Activated CD4-positive, alpha-beta T cell treated with anti-CD3 and anti-CD28 coated beads, Interleukin-2, Interleukin-4, amounts not matched to agents 100 ng/mL and 50 ng/mL, durations not matched to agents 16 hours and 8 hours (primary cell): ENCODE data around the gene CREBRF.
"Not testable (repeated sequence)": the region's sequence is repeated elsewhere in the genome, so short reads cannot be mapped to it uniquely, and the experiment has no call there.

Source experiments
- DNase-seq: peaks from one replicate; pipeline ENCODE4 v3.0.0-alpha.2; 2020; ENCODE audit warnings: low spot score

The CREBRF gene

GRCh38 chr5:173039188-173039587 lies 17.0 kb upstream of the CREBRF start:
- no peak for DNase-seq

GRCh38 chr5:173039964-173040363 lies 16.2 kb upstream of the CREBRF start:
- DNase-seq: no peak

GRCh38 chr5:173041881-173042762 lies 14.0 kb upstream of the CREBRF start:
- DNase-seq: no peak

- DNase-seq: no peak
Measured at GRCh38 chr5:173042763-173043107, 13.4 kb upstream of the CREBRF start.

GRCh38 chr5:173045474-173045873 lies 10.7 kb upstream of the CREBRF start:
- no peak for DNase-seq

GRCh38 chr5:173047096-173047837 lies 8.9 kb upstream of the CREBRF start:
- DNase-seq: not testable (repeated sequence)

- DNase-seq: no peak
Measured at GRCh38 chr5:173047838-173048105, 8.4 kb upstream of the CREBRF start.

- no peak for DNase-seq
Measured at GRCh38 chr5:173050791-173051190, 5.4 kb upstream of the CREBRF start.

GRCh38 chr5:173051746-173052145 lies 4.4 kb upstream of the CREBRF start:
- no peak for DNase-seq

- DNase-seq: no peak
Measured at GRCh38 chr5:173053041-173053440, 3.1 kb upstream of the CREBRF start.

GRCh38 chr5:173055042-173055721 lies 970 bp upstream of the CREBRF start:
- no peak for DNase-seq

GRCh38 chr5:173055722-173055982 lies 500 bp upstream of the CREBRF start:
- no peak for DNase-seq

GRCh38 chr5:173056783-173057061 lies 570 bp downstream of the CREBRF start:
- no peak for DNase-seq

- DNase-seq: peak; percentile 98
Measured at GRCh38 chr5:173057062-173057924, 1.1 kb downstream of the CREBRF start.

- DNase-seq: no peak
Measured at GRCh38 chr5:173062141-173062540, 6.0 kb downstream of the CREBRF start.

- DNase-seq: no peak
Measured at GRCh38 chr5:173065155-173065554, 9.0 kb downstream of the CREBRF start.

- no peak for DNase-seq
Measured at GRCh38 chr5:173069671-173070070, 13.5 kb downstream of the CREBRF start.

- DNase-seq: no peak
Measured at GRCh38 chr5:173075137-173075843, 19.1 kb downstream of the CREBRF start.

- no peak for DNase-seq
Measured at GRCh38 chr5:173075970-173076369, 19.8 kb downstream of the CREBRF start.

- not testable (repeated sequence) for DNase-seq
Measured at GRCh38 chr5:173076471-173076870, 20.3 kb downstream of the CREBRF start.

GRCh38 chr5:173078878-173079277 lies 22.7 kb downstream of the CREBRF start:
- no peak for DNase-seq

- no peak for DNase-seq
Measured at GRCh38 chr5:173089581-173089980, 33.4 kb downstream of the CREBRF start.
